Activated naive CD4-positive, alpha-beta T cell treated with anti-CD3 and anti-CD28 coated beads, Interleukin-2, amount 50 U/mL, for 72 hours (primary cell): Measurements from ENCODE around the gene AP1S2. TPM values are rescaled to one million over a fixed set of nuclear protein-coding genes. Genes with fewer than 3 reads are reported as not detected.

Source experiments
- ATAC-seq, 2 donors: fragments of 150-1000 bp; cut with Tn5 transposase; 2 replicates each; pipeline ENCODE4 v1.10.0; 2021; ENCODE audit warnings: mild to moderate bottlenecking in 2 of 2, moderate library complexity in 2 of 2
- DNase-seq, 2 donors: peaks; one replicate each; pipeline ENCODE4 v3.0.0; 2021 to 2022; ENCODE audit warnings: low spot score in 2 of 2
- H3K27ac Mint-ChIP-seq, 2 donors: one replicate each; pipeline ENCODE4 v1.8.0; 2022; ENCODE audit warnings: mild to moderate bottlenecking in 2 of 2, mixed read lengths in 2 of 2
- H3K36me3 Mint-ChIP-seq, 2 donors: one replicate each; pipeline ENCODE4 v1.8.0; 2022; ENCODE audit warnings: mixed read lengths in 2 of 2
- H3K9me3 Mint-ChIP-seq, 2 donors: one replicate each; pipeline ENCODE4 v1.8.0; 2022; ENCODE audit warnings: mixed read lengths in 2 of 2
- total RNA-seq, 2 donors: library from RNA; stranded (reverse); gene quantifications; one replicate each; pipeline ENCODE4 v1.2.3, GENCODE V29; 2022

The AP1S2 gene
- total RNA-seq, 2 donors from 2014 or later, result 21.6 to 23.8 TPM

DNA sequence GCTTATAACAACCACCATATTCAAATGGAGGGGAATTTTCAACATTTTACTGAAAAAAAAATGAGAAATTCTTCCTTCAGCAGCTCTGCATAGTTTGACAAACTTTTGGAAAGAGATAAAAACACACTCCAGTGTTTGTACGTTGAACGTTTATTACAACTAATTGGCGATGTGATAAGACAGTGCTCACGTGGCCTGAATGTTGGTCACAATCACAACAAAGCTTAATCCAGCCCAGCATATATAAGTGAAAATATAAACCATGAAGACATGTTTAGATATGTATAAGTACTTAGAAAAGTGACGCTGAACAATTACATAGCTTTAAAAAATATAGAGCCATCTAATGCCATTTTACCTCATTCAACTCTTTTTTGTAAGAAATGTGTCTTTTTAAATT lies 28.7 kb downstream of the AP1S2 start:
- Mint-ChIP-seq H3K36me3 (peaks cover 6 to 7% of the 10 kb centered on the region in 2 donors), H3K27ac (no peak overlapping the region), H3K9me3 (no peaks in the 10 kb centered on the region)
- DNase-seq, result no peak
- ATAC-seq, result no peak

DNA sequence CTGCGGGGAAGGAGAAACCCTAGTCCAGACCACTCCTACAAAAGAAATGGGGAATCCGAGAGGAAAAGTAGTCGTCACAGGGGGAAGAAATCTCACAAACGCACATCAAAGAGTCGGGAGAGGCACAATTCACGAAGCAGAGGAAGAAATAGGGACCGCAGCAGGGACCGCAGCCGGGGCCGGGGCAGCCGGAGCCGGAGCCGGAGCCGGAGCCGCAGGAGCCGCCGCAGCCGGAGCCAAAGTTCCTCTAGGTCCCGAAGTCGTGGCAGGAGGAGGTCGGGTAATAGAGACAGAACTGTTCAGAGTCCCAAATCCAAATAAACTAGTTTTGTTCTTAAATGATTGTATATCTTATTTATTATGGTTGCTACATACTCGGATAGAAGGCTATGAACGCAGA lies 31.7 kb downstream of the AP1S2 start:
- ATAC-seq (no peak), DNase-seq (no peak)
- Mint-ChIP-seq H3K36me3 (peaks cover 11 to 15% of the 10 kb centered on the region in 2 donors), H3K27ac (peak overlapping the region in 1 of 2 donors; percentile 56), H3K9me3 (no peaks in the 10 kb centered on the region)

DNA sequence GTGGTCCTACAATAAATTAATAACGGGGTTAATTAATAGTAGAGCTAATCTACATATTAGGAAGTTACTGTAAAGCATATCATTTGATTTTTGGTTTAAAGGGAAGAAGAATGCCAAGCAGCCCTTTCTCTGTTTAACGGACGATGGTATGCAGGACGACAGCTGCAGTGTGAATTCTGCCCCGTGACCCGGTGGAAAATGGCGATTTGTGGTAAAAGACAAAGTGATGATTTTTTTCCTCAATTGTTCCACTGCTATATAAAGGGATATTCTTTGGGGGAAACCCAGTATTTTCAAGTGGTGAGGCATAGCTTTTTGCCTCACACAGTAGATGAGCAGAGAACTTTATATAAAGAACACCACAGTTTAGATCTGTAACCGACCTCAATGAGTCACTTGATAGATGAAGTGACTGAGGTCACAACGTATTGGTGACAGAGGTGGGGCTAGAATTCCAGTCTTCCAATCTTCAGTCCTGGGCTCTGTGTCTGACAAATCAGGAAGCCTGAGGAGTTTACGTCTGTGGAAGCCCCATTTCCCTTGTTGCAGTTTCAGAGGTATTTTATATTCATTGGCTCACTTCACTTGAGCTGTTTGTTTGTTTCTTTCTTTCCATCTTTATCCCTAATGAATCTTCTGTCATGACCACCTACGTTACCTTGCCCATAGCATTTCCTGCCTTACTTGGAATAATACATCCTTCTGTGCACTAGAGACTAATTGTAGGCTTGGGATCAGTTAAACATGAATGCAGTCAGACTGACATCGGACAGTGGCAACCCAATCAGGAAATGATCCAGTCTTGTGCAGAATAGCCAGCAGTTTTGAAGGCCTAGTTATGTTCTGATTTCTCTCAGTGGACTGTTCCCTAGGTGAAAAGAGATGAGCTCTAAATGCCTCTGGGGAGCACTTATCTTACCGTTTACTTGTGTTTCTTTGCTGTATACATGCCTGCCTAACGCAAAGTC lies 34.2 kb downstream of the AP1S2 start:
- Mint-ChIP-seq H3K9me3 (no peaks in the 10 kb centered on the region), H3K27ac (peak overlapping the region in 1 of 2 donors; percentile 63), H3K36me3 (peaks cover 11 to 17% of the 10 kb centered on the region in 2 donors)
- ATAC-seq (peak; percentile 68 to 74), DNase-seq (no peak)

DNA sequence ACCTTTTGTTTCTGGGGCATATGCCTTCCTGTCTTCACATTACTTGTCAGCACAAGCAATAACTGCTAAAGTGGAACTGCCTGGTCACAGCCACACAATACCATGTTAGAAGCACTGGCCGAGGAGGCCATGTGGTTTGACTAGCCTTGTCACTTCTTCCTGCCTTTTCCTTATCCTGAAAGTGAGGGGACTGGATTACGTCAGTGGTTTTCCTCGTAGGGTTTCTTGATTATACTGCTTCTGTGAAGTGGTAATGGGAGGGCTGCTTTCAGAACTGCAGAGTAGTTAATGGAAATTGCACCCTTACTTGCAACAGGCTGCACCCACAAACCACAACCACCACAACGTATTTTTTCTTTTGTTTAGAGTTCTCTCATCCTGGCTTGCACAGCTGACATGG lies 37.7 kb downstream of the AP1S2 start:
- no peaks in the 10 kb centered on the region for H3K9me3 Mint-ChIP-seq
- peak overlapping the region; percentile 47 to 73 for H3K27ac Mint-ChIP-seq
- H3K36me3 Mint-ChIP-seq, result peaks cover 6 to 17% of the 10 kb centered on the region in 2 donors
- DNase-seq (peak; percentile 31 to 58), ATAC-seq (peak; percentile 80)

DNA sequence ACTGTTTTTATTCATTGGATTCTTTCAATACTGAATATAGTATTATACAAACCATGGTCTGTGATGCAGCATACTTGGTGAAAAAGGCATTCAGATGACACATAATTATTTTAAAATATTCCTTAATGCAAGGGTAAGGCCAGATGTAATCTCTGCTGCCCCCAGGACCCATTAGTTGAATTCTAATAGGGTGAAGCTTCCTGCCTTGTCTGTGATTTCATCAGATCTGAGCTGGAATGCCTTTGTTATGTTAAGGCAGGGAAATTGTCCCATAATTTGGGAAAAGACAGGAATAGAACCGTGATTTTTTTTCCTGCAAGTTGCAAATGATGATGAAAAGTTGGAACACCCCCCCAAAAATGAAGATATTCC lies 38.2 kb downstream of the AP1S2 start:
- Mint-ChIP-seq H3K9me3 (no peaks in the 10 kb centered on the region), H3K36me3 (peaks cover 6 to 15% of the 10 kb centered on the region in 2 donors), H3K27ac (peak overlapping the region in 1 of 2 donors; percentile 73)
- DNase-seq (no peak), ATAC-seq (no peak)

DNA sequence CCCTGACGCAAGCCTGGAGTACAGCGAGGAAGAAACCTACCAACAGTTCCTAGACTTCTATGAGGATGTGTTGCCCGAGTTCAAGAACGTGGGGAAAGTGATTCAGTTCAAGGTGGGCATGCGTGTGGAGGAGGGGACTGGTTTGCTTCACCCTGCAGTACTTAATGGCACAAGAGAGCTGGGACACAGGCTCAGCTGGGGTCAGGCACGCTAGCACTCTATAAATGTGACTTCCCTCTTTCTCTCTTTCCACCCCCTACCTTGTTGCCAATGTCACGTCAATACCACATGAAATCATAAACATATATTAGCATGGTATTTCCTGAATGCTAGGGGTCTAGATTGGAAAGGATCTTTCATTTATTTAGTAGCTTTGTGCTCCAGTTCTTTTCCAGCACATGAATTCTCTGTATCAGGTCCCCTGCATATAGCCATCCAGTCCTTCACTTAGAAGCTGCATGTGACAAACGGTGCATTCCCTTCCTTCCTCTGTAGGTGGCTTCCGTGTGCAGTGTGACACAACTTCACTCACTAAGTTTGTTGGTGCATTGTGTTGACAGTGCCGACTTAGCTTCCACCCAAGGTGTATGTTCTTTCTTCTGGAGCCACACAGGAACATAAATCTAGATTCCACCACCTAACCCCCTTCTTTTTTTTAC lies 38.7 kb downstream of the AP1S2 start:
- Mint-ChIP-seq H3K9me3 (no peaks in the 10 kb centered on the region), H3K27ac (no peak overlapping the region), H3K36me3 (peaks cover 5 to 10% of the 10 kb centered on the region in 2 donors)
- DNase-seq (peak in 1 of 2 donors; percentile 7), ATAC-seq (peak; percentile 62 to 67)

DNA sequence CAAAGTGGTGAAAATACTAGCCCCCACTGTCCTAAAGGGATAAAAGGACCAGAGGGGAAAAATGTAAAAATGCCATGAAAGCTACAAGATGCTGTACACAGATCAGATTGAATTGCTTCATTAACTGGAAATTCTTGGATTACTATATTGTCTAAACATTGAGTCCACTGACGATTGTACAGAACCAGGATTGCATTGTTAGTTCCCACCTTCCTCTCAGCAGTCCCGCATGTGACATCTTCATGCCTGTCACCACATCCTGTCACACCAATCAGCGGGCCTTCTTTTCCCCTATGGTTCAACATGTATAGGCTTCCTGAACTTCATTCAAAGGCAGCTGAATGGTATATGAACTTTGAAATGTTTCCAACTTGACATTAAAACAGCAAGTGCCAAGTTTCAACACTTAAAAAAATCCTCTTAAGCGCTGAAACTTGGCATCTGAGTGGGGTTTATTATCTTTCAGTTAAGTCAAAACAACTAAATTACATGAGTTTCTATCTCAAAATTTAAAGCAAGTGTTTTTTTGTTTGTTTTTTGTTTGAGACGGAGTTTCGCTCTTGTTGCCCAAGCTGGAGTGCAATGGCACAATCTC lies 39.7 kb downstream of the AP1S2 start:
- no peaks in the 10 kb centered on the region for H3K9me3 Mint-ChIP-seq
- no peak overlapping the region for H3K27ac Mint-ChIP-seq
- DNase-seq (no peak), ATAC-seq (no peak)
- H3K36me3 Mint-ChIP-seq, result peaks cover 0 to 6% of the 10 kb centered on the region in 2 donors

DNA sequence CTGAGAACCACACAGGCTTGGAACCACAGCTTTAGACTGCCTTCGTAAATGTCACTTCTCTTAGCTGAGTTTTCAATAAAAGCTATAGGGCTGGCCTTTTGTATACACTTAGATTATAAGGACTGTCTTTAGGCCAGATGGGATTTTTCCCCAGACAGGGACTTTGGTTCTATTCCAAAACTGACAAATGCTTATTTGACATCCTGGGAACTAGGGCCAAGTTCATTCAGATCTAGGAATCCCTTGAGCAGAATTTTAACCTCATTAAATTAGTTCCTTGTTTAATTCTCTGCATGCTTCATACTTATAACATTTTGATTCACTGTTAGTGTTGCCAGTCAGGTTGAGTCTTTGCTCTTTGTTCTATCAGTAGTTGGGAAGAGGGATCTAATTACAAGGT lies 41.2 kb downstream of the AP1S2 start:
- H3K9me3 Mint-ChIP-seq, result no peaks in the 10 kb centered on the region
- peaks cover 0 to 6% of the 10 kb centered on the region in 2 donors for H3K36me3 Mint-ChIP-seq
- no peak overlapping the region for H3K27ac Mint-ChIP-seq
- DNase-seq (no peak), ATAC-seq (no peak)

DNA sequence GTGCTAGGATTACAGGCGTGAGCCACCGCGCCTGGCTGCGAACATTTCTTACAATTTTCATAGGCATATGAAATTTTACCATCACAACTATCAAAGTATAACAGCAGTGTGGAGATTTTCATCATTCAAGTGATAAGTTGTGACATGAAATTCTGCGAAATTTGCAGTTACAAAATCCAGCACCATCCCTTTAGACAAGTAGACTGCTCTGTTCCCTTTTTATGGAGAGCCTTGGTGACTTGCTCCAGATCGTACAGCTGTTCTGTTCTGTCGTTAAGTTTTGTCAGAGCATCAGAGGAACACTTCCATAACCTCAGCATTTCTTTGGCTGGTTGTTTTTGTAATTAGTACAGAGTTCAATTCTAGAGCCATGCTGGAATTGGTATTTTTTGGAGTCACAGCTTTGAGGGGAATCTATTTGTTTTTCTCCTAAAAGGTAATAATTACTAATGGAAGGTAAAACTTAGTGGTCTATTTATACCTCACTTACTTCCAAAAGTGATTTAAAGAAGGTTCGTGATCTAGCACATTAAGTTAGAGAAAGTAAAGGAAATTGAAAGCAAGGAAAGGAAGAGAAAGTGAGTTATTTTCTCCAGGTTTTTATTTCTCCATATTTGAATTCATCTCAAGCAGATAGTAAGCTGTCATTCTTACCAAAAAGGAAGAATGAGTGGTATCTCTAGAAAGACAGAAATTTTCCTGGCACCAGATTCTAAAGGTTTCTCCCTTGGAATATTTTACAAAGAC lies 42.2 kb downstream of the AP1S2 start:
- DNase-seq (no peak), ATAC-seq (no peak)
- H3K9me3 Mint-ChIP-seq, result no peaks in the 10 kb centered on the region
- peak overlapping the region in 1 of 2 donors; percentile 74 for H3K27ac Mint-ChIP-seq
- H3K36me3 Mint-ChIP-seq, result no peaks in the 10 kb centered on the region

DNA sequence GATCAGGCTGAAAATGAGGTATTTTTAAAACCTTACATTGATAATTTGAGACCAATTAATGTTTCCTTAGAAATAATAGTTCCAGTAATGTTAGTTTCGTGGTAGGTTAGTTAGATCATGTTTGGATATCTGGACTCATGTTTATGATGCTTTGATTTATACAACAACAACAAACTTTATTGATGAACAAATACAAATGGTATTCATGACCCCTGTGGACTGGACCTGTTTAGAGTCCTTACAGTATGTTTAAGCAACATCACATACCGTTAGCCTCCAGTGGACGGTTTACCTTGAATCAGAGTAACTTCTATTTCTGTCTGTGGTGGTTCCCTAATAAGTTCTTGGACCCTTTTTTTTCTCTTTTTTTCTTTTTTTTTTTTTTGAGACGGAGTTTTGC lies 46.4 kb downstream of the AP1S2 start:
- ATAC-seq (no peak), DNase-seq (no peak)
- no peaks in the 10 kb centered on the region for H3K9me3 Mint-ChIP-seq
- H3K27ac Mint-ChIP-seq, result no peak overlapping the region
- peaks cover 0 to 12% of the 10 kb centered on the region in 2 donors for H3K36me3 Mint-ChIP-seq

DNA sequence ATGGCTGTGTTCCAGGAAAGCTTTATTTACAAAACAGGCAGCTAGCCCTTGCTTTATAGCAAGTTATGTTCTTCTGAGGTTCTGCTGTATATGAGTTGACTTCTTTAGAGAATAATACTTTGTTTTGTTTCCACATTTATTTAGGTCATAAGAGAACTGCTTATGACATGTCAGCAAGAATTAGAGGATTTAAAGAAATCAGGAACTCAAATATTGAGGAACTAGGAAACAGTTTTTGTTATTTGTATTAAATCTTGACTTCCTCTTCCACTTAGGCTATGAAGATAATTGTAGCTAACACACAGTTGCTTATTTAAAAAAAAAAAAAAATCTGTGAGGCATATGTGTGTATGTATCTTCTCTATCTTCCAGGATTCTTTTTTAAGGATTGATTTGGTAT lies 50.0 kb downstream of the AP1S2 start:
- no peaks in the 10 kb centered on the region for H3K9me3 Mint-ChIP-seq
- ATAC-seq, result no peak
- peaks cover 0 to 12% of the 10 kb centered on the region in 2 donors for H3K36me3 Mint-ChIP-seq
- H3K27ac Mint-ChIP-seq, result peak overlapping the region in 1 of 2 donors; percentile 55
- DNase-seq, result no peak

DNA sequence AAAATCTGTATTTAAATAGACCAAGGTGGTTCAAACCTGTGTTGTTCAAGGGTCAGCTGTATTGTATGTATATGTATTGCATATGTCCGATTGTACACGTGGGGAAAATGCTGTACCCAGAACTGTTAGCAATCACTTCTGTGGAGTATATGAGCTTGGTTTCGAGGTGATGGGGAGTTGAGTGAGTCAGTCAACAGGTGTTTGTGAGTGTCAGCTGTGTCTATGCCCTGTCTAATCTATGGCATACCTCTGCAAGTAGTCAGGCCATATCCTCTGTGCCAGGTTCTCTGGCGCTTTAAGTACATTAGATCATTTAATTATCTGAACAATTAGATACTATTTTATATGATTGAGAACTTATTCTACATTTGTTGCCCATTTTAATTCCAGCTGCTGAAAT lies 56.9 kb downstream of the AP1S2 start:
- Mint-ChIP-seq H3K9me3 (no peaks in the 10 kb centered on the region), H3K27ac (peak overlapping the region in 1 of 2 donors; percentile 60), H3K36me3 (peaks cover 0 to 6% of the 10 kb centered on the region in 2 donors)
- DNase-seq (no peak), ATAC-seq (no peak)

DNA sequence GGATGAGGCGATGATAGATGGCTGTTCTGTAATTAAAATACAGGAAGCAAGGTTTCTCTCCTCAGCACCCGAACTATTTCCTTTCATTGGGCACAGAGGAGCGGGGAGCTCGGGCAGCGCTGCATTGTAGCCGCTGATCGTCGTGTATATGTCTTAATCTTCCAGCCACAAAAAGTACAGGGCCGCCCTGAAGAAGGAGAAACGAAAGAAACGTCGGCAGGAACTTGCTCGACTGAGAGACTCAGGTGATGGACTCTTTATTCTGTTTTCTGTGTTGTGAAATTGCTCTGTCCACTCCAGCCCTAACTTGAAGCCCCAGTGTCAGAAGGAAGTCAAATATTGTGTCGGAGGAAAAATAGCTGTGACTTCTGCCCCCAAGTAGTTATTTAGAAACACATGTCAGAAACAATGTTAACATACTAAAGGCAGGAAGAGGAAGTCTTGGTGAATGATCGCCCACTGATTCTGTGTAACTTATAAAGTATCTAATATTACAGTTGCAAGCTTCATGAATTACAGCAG lies 63.8 kb downstream of the AP1S2 start:
- ATAC-seq (no peak), DNase-seq (no peak)
- no peaks in the 10 kb centered on the region for H3K9me3 Mint-ChIP-seq
- H3K27ac Mint-ChIP-seq, result no peak overlapping the region
- H3K36me3 Mint-ChIP-seq, result peaks cover 0 to 6% of the 10 kb centered on the region in 2 donors

DNA sequence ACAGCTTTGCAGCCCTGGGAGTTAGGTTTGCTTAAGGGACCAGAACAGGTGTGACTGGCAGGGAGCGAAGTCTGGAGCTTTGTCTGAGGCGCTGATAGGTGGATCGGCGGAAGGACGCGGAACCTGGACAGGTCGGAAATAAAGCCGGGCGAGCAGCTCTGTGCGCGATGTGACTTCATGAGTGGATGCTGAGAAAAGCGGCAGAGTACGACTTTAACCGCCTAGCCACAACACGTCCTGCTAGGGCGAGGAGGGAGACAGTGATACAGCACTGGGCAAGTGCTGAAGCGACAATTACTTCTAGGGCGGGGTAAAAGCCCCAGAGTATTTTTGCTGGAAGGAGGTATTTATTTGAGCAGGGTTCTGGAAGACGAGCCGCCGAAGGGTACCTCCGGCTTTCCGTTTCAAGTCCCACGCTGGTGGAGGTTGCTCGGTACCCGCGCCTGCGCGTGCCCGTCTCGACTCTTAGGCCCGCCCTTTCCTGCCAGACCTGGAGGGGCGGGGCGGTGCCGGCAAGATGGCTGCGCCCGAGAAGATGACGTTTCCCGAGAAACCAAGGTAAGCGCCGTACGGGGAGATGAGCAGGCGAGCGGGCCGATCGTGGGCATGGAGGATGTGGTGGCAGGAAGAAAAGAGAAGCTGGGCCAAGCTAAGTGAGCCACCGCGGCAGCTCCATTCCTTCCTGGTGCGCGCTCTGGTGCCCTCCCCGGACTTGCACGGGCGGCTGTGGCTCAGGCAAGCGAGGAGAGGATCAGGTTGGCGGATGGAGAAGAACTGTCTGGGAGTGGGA lies 64.4 kb downstream of the AP1S2 start, which contains the start of gene ZRSR2:
Gene ZRSR2, plus strand, starts transcription at position 506 of the 790 bp plus-strand sequence. Its CDS starts 12 bp downstream, at position 518.
- no peaks in the 10 kb centered on the region for H3K9me3 Mint-ChIP-seq
- peak; percentile 81 to 85 for DNase-seq
- no peak within 1 kb of the TSS for H3K27ac Mint-ChIP-seq
- H3K36me3 Mint-ChIP-seq, result peaks cover 0 to 6% of the 10 kb centered on the region in 2 donors
- peak; percentile 91 to 94 for ATAC-seq

DNA sequence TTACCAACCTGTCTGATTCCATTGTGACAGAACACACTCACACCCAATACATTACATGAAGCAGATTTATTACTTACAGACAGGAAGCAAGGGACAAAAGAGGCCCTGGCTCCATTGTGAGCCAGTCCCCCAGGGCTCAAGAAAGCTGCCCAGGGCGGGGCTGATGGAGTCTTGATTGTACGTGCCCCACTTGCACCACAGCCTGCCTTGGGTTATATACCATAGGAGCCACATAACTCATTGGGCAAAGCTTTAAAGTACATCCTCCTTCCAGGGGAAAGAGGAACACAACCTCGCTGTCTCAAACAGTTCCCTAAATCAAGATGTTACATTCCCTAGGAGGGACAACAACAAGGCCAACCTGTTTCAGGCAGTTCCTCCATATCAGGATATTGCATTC lies 67.7 kb downstream of the AP1S2 start:
- Mint-ChIP-seq H3K27ac (no peak overlapping the region), H3K9me3 (no peaks in the 10 kb centered on the region), H3K36me3 (peaks cover 7 to 9% of the 10 kb centered on the region in 2 donors)
- DNase-seq, result no peak
- no peak for ATAC-seq
